22Rv1 (cell line): ENCODE results near the gene GNL3.

Experiments used
- H3K27ac ChIP-seq: fragments of 450-650 bp; 2 replicates; pipeline ENCODE4 v1.5.1; 2017
- CTCF ChIP-seq: fragments of 450-650 bp; IDR thresholded peaks from 2 replicates; pipeline ENCODE4 v1.5.1; 2017; ENCODE audit warnings: mild to moderate bottlenecking
- ZFX ChIP-seq: fragments of 450-650 bp; IDR thresholded peaks from 2 replicates; pipeline ENCODE4 v1.6.1; 2017; ENCODE audit warnings: antibody characterized with exemption, borderline replicate concordance

The GNL3 gene

GRCh38 chr3:52733256-52733891, 47.5 kb downstream of the GNL3 start:
- H3K27ac ChIP-seq, result no peak overlapping the region
- TF ChIP-seq ZFX (no peak), CTCF (no peak)

- TF ChIP-seq ZFX (no peak), CTCF (no peak)
- H3K27ac ChIP-seq, result no peak overlapping the region
Observed at GRCh38 chr3:52739730-52740129, 53.9 kb downstream of the GNL3 start.

GRCh38 chr3:52742418-52743041, 56.7 kb downstream of the GNL3 start:
- H3K27ac ChIP-seq, result no peak overlapping the region
- TF ChIP-seq CTCF (peak; percentile 71), ZFX (no peak)

DNA sequence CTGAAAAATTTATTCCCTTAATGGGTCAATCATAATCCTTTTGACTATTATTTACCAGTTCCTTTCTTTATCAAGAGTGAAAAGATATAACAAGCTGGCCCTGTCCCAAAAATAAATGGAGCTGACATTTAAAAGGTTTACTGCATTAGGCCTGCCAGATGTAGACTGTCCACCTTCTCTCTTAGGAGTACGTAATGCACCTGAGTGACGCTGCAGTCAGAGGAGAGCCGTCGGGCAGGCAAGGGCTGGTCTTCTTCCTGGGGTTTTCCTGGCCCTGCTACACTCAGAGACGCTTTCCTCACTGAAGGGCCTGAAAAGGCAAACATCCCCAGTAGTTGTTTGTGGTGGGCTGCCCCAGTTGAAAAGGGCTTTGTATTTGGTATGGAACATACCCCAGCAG, 57.3 kb downstream of the GNL3 start:
- no peak overlapping the region for H3K27ac ChIP-seq
- no peak for TF ChIP-seq ZFX
- TF ChIP-seq CTCF, result no peak

GRCh38 chr3:52743721-52744120, 57.9 kb downstream of the GNL3 start:
- no peak overlapping the region for H3K27ac ChIP-seq

More at GRCh38 chr3:52743721-52744120, 57.9 kb downstream of the GNL3 start:
- TF ChIP-seq ZFX (no peak), CTCF (no peak)
